HCT116 (cell line): ENCODE measurements around the gene LIMA1. TPM values are rescaled to one million over a fixed set of nuclear protein-coding genes. Genes with fewer than 3 reads are reported as not detected.
A peak's percentile ranks its signal among the peaks of the same experiment; 100 is the strongest.
"Not testable (repeated sequence)": the region's sequence is repeated elsewhere in the genome, so short reads cannot be mapped to it uniquely, and the experiment has no call there.

ENCODE experiments used
- ATAC-seq: fragments of 200-7000 bp; cut with Tn5 transposase; 2 replicates; pipeline ENCODE4 v1.9.1; 2020; ENCODE audit warnings: mild to moderate bottlenecking, moderate library complexity
- BruUV-seq: library from RNA; stranded (reverse); fragments of 400-500 nt; replicated peaks from 2 replicates; lab custom pipeline; 2021; lab: Mats Ljungman, UMichigan
- CTCF ChIA-PET: fragments of 300-600 bp; sonication (Branson Sonifier 250); formaldehyde crosslinking; loops from one replicate; lab custom pipeline; 2021; ENCODE audit warnings: antibody characterized with exemption; lab: Charles Lee
- POLR2A ChIA-PET: fragments of 300-600, 350-600 bp; sonication (Branson Sonifier 250); formaldehyde crosslinking; loops from one replicate; lab custom pipeline; 2021; ENCODE audit warnings: antibody characterized with exemption; lab: Charles Lee
- RAD21 ChIA-PET, 2 experiments: fragments of 300-600 bp; sonication (Branson Sonifier 250); formaldehyde crosslinking; loops; one replicate each; lab custom pipeline; 2023; ENCODE audit warnings: low total read pairs in 2 of 2; ENCODE audit not compliant: uncharacterized antibody in 2 of 2, unreplicated experiment in 2 of 2, low non-redundant PET in 1 of 2; lab: Charles Lee
- DNase-seq: peaks from one replicate; pipeline ENCODE4 v3.0.0-alpha.2; 2010; ENCODE audit warnings: low read depth, low spot score
- H2AFZ ChIP-seq: fragments of 200-600 bp; shearing (Covaris generic), sonication (generic); 2 replicates; pipeline ENCODE4 v1.6.1; 2017; ENCODE audit warnings: low read depth, mixed run types, mixed read lengths, antibody characterized with exemption, low read length; ENCODE audit not compliant: poor library complexity, severe bottlenecking
- H3K27ac ChIP-seq: 2 replicates; pipeline ENCODE4 v1.5.1; 2012; ENCODE audit warnings: low read depth, low read length
- H3K27me3 ChIP-seq: fragments of 200-600 bp; sonication (generic); 2 replicates; pipeline ENCODE4 v1.6.1; 2016; ENCODE audit warnings: mixed run types, low read length, mixed read lengths; ENCODE audit not compliant: insufficient read depth
- H3K36me3 ChIP-seq, 2 experiments: fragments of 200-500 bp in 1 of 2; fragments of 200-600 bp in 1 of 2; sonication (Bioruptor generic) in 1 of 2; sonication (generic) in 1 of 2; 2 replicates each; pipeline versions ENCODE4 v1.5.1 to v1.6.1; 2014 to 2016; ENCODE audit warnings: low read length in 2 of 2, inconsistent platforms in 1 of 2, mixed read lengths in 1 of 2, mixed run types in 1 of 2; ENCODE audit not compliant: insufficient read depth in 2 of 2, control insufficient read depth in 1 of 2
- H3K4me1 ChIP-seq, 2 experiments: fragments of 200-600 bp in 1 of 2; sonication (generic) in 1 of 2; 2 replicates each; pipeline versions ENCODE4 v1.5.1 to v1.6.1; 2012 to 2017; ENCODE audit warnings: low read length in 2 of 2, inconsistent platforms in 1 of 2, mild to moderate bottlenecking in 1 of 2, mixed read lengths in 1 of 2, mixed run types in 1 of 2, moderate library complexity in 1 of 2; ENCODE audit not compliant: insufficient read depth in 2 of 2, control insufficient read depth in 1 of 2
- H3K4me2 ChIP-seq: fragments of 200-600 bp; sonication (generic); 2 replicates; pipeline ENCODE4 v1.6.1; 2017; ENCODE audit warnings: mixed run types, low read length, mixed read lengths
- H3K4me3 ChIP-seq, 2 experiments: fragments of 200-600 bp in 1 of 2; sonication (generic) in 1 of 2; replicated peaks in 1 of 2; 2 replicates each; pipeline ENCODE4 v1.5.1; 2011 to 2016; ENCODE audit warnings: low read length in 2 of 2, control low read depth in 1 of 2, low read depth in 1 of 2, mild to moderate bottlenecking in 1 of 2, mixed read lengths in 1 of 2, mixed run types in 1 of 2
- H3K79me2 ChIP-seq: fragments of 200-600 bp; sonication (generic); 2 replicates; pipeline ENCODE4 v1.6.1; 2017; ENCODE audit warnings: mild to moderate bottlenecking, mixed run types, low read length, moderate library complexity, mixed read lengths; ENCODE audit not compliant: insufficient read depth
- H3K9ac ChIP-seq: fragments of 200-600 bp; sonication (generic); 2 replicates; pipeline ENCODE4 v1.6.1; 2016; ENCODE audit warnings: low read length, mixed read lengths
- H3K9me2 ChIP-seq: fragments of 200-600 bp; sonication (generic), shearing (Covaris generic); 2 replicates; pipeline ENCODE4 v1.6.1; 2017; ENCODE audit warnings: mixed run types, mild to moderate bottlenecking, moderate library complexity; ENCODE audit not compliant: insufficient read depth
- H3K9me3 ChIP-seq, 2 experiments: fragments of 200-500 bp in 1 of 2; fragments of 200-600 bp in 1 of 2; sonication (Bioruptor generic) in 1 of 2; sonication (generic) in 1 of 2; 2 replicates each; pipeline ENCODE4 v1.6.1; 2014 to 2017; ENCODE audit warnings: low read length in 2 of 2, mixed read lengths in 2 of 2, inconsistent platforms in 1 of 2, low read depth in 1 of 2, mild to moderate bottlenecking in 1 of 2, mixed run types in 1 of 2, moderate library complexity in 1 of 2; ENCODE audit not compliant: control insufficient read depth in 1 of 2, insufficient read depth in 1 of 2
- H4K20me1 ChIP-seq: fragments of 200-600 bp; sonication (generic), shearing (Covaris generic); 2 replicates; pipeline ENCODE4 v1.6.1; 2017; ENCODE audit warnings: mixed run types, mild to moderate bottlenecking, moderate library complexity; ENCODE audit not compliant: insufficient read depth
- FOSL1 ChIP-seq: IDR thresholded peaks from 2 replicates; pipeline ENCODE4 v1.6.1; 2012; ENCODE audit warnings: low read depth
- JUND ChIP-seq: IDR thresholded peaks from 2 replicates; pipeline ENCODE4 v1.6.1; 2012
- POLR2A ChIP-seq: IDR thresholded peaks from 2 replicates; pipeline ENCODE4 v1.7.0; 2011; ENCODE audit warnings: borderline replicate concordance; ENCODE audit not compliant: insufficient read depth, insufficient read length; ENCODE audit errors: extremely low read depth
- SP1 ChIP-seq: IDR thresholded peaks from 2 replicates; pipeline ENCODE4 v1.6.1; 2012; ENCODE audit warnings: low read depth
- intact Hi-C: fragments of 100-400 bp; cut with micrococcal nuclease; formaldehyde crosslinking; loops from 2 replicates; pipeline ENCODE4 v1.10.0; 2022
- total RNA-seq: library from RNA; stranded (reverse); gene quantifications from one replicate; pipeline ENCODE4 v1.2.1, GENCODE V29; 2021; ENCODE audit not compliant: unreplicated experiment

Gene LIMA1
- total RNA-seq, 1 experiment from 2014 or later = 79.6 TPM

GRCh38 chr12:50313256-50313931 lies 30.1 kb upstream of the LIMA1 start:
- no peak overlapping the region for H3K27ac ChIP-seq
- RAD21 ChIA-PET = interaction anchor here (0.8 to 1.0 kb wide), 2 partner anchors 52 to 111 kb away, joined by 3 to 5 read pairs; no protein-coding TSS in a partner anchor
- no peak for TF ChIP-seq POLR2A
- H3K4me2 ChIP-seq = no peak overlapping the region
- H2AFZ ChIP-seq = no peak overlapping the region
- ATAC-seq (no peak), DNase-seq (no peak)
- no peaks in the 10 kb centered on the region for H3K36me3 ChIP-seq
- POLR2A ChIA-PET = no interaction called here
- no peak overlapping the region for H3K9ac ChIP-seq
- BruUV-seq = no TSS peak
- H3K4me1 ChIP-seq = peaks cover 17 to 38% of the 10 kb centered on the region in 2 experiments
- CTCF ChIA-PET = interaction anchor here (1.5 to 3.3 kb wide), 9 partner anchors 14 to 203 kb away, joined by 3 to 32 read pairs (median 7); partner anchors contain the start of gene COX14
- no peak overlapping the region for H3K4me3 ChIP-seq
- H3K9me3 ChIP-seq = no peaks in the 10 kb centered on the region
- intact Hi-C loops = loop anchor here (5.0 kb wide), 4 partner anchors 51 to 226 kb away; partner anchors contain the start of genes COX14 and SMARCD1
- no peaks in the 10 kb centered on the region for H3K9me2 ChIP-seq
- H4K20me1 ChIP-seq = no peaks in the 10 kb centered on the region
- no peaks in the 10 kb centered on the region for H3K27me3 ChIP-seq
- H3K79me2 ChIP-seq = no peaks in the 10 kb centered on the region

- RAD21 ChIA-PET = interaction anchor here in 1 of 2 experiments (0.9 to 1.0 kb wide), 2 partner anchors 51 to 53 kb away, joined by 3 read pairs; no protein-coding TSS in a partner anchor
- peak; percentile 74 for ATAC-seq
- not testable (repeated sequence) for H3K9me3 ChIP-seq, DNase-seq, H3K9me2 ChIP-seq, H4K20me1 ChIP-seq, H3K36me3 ChIP-seq, H2AFZ ChIP-seq, BruUV-seq, H3K79me2 ChIP-seq, H3K27me3 ChIP-seq
- Histone ChIP-seq H3K4me3 (0 out of 4 replicates have a peak overlapping the region, but pooled peaks of 1 of the 2 experiments have one; percentile 16), H3K9ac (0 out of 2 replicates have a peak overlapping the region, but pooled peaks have one; percentile 25), H3K27ac (0 out of 2 replicates have a peak overlapping the region, but pooled peaks have one; percentile 32), H3K4me2 (peak overlapping the region; percentile 54), H3K4me1 (peaks cover 17 to 38% of the 10 kb centered on the region in 2 experiments)
- intact Hi-C loops = loop anchor here (5.0 kb wide), 4 partner anchors 50 to 225 kb away; partner anchors contain the start of genes COX14 and SMARCD1
- CTCF ChIA-PET = interaction anchor here (3.3 kb wide), 1 partner anchor 51 kb away, joined by 32 read pairs; no protein-coding TSS in a partner anchor
- TF ChIP-seq FOSL1 (peak; percentile 40; the same call in 1 of the 2 replicates), SP1 (peak; percentile 22; the same call in 1 of the 2 replicates), JUND (peak; percentile 51; the same call in 1 of the 2 replicates)
- POLR2A ChIA-PET = interaction anchor here (1.1 kb wide), 1 partner anchor 11 kb away, joined by 8 read pairs; no protein-coding TSS in a partner anchor
Measured at GRCh38 chr12:50311858-50312609, 28.7 kb upstream of the LIMA1 start.
